OCI-M1 (cell line): ENCODE measurements around the gene SERBP1.

Source experiments
- DNase-seq: peaks from one replicate; lab custom pipeline; 2025; lab: John Stamatoyannopoulos, UW

Gene SERBP1

DNA sequence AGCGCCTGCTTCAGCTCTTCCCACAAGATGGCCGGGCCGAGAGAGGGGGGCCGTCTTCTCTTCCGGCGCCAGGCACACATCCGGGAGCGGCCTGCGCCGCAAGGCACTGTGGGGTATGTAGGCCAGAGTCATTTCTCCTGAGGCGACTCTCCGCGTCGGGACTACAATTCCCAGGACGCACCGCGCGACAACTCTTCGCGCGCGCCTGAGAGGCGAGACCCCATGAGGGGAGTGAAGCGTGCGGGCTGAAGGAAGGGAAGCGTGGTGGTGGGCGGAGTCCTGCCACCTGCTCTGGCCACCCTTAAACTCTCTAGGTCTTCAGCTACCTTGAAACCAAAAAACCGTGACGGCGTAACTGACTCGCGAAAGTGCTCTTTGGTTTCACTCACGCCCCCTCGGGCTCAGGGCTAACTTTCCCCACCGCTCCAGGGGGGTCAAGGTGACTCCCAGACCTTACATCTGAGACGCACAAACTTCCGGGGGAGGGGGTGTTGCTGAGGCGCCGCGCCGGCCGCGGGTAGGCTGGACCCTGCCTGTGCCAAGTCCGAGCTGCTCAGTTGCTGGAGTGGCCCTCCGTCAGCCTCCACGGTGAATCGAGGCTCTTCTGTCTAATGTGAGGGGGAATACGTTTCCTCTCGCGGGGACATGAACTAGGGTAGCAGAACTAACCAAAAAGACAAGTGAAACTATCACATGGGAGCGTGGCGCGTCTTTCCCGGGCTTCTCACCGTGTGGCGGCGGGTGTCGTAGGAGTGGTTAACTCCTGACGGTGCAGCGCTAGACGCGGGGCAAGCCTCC lies at the start of gene SERBP1:
Gene SERBP1, minus strand, starts transcription at position 45 of the 798 bp plus-strand sequence. CDS start 102 bp downstream, outside the sequence.
- DNase-seq = peak; percentile 99

DNA sequence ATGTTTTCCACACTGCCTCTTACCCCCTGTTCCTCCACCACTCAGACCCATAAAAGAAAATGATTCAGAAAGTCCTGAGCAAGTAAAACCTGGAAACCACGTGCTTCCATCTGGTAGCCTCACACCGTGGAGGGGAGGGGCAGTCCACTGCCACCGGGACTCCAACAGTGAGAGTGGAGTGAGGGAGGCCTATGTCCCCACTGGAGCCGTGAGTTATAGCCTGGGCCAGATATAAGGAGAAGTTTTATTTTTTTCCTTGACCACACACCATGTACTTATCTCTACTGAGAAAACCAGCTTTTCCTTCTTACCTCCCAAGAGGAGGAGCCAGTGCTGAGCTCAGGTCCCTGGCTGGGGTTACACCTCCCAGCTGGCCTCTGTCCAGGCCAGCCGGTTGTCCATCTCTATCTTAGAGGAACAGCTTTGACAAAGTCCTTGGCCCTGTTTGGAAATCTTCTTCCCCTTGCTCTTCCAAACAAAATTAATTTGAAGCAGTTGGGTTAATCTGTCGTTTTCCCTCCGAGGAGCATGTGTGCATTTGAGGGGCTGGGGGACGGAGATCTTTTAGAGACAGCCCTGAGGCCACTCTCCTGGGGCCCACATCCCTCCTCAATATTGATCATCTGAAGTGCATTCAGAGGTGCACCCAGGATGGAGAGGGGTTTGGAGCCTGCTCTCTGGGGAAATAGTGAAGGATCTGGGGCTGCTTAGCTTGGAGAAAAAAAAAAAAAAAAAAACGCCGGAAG lies 49.1 kb upstream of the SERBP1 start:
- peak; percentile 95 for DNase-seq

GRCh38 chr1:67476906-67477305 lies 46.7 kb upstream of the SERBP1 start:
- DNase-seq = no peak

GRCh38 chr1:67476006-67476482 lies 45.8 kb upstream of the SERBP1 start:
- no peak for DNase-seq

- no peak for DNase-seq
Measured at GRCh38 chr1:67472056-67472455, 41.9 kb upstream of the SERBP1 start.

DNA sequence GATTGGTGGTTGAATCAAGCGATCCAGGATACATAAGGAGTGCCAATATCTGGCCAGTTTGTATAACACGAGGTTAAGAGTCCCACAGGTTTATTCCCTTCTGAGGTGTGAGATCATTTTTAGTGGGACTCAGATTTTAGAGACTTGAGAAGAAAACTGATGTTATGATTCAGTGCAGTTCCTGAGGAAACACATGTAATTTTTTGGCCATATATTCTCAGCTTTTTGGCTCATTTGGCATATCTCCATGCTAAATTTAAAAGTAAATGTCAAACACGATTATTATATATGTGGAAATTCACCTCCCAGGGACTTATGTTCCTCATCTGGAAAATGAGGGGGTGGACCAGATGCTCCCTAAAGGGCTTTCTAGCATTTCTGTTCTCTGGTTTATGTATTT lies 39.2 kb upstream of the SERBP1 start:
- no peak for DNase-seq

DNA sequence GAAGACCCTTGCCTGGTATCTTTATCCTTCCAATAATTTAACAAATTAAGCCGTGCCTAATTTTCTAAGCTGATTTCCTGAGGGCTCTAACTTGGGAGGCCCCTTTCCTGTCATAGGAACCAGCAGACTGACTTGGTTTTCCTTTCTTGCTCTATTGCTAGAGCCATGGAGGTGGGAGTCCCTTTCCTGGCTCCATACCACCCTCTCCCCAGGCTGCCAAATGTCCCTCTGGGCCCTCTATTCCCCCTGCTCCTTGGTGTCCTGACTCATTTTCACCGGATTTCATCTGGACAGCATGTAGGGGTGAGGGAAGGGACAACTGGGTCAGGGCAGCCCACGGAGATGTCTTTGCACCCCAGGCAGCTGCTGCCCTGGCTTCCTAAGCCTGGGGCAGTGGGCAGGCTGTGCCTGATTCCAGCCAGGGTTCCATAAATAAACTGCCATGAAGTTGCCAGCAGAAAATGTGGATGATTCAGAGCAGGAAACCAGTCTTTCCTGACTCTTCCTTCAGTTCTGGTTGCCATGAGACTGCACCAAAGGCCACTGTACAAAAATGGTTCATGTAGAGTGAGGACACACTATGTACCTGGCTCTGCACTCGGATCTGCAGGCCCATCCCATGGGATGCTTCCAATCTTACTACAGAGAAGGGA lies 38.0 kb upstream of the SERBP1 start:
- no peak for DNase-seq

DNA sequence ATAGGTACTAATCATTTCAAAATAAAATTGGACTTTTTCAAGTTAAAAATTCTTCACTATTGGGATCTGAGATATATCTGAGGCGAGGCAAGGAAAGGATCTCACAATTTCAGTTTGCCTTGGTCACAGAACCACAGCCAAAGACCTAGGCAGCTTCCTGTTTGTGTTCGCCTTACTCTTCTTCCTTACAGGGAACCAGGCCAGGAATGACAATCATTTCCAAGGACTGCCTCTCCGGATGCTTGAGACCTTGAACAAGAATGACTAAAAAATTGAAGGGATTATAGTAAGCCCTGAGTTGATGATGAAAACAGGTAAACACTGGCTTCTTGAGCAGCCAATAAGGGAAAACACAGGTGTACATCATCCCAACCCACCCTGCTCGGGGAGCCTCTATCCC lies 35.2 kb upstream of the SERBP1 start:
- no peak for DNase-seq

GRCh38 chr1:67464746-67465145 lies 34.5 kb upstream of the SERBP1 start:
- DNase-seq = no peak

DNA sequence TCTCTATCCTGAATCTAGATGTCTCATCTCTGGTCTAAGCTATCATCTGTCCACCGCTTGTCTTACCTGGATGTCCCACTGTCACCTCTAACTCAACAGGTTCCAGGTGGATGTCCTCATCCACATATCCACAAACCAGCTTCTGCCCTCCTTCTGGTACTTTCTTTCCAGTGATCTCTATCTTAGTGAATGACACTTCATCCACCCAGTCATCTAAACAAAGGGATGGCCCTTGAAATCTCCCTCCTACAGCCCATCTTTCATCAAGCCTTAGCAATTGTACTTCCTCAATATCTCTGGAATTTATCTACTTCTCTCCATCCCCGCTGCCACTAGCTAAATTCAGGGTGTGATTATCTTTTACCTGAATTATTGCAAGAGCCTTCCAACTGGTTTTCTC lies 33.9 kb upstream of the SERBP1 start:
- DNase-seq = no peak

DNA sequence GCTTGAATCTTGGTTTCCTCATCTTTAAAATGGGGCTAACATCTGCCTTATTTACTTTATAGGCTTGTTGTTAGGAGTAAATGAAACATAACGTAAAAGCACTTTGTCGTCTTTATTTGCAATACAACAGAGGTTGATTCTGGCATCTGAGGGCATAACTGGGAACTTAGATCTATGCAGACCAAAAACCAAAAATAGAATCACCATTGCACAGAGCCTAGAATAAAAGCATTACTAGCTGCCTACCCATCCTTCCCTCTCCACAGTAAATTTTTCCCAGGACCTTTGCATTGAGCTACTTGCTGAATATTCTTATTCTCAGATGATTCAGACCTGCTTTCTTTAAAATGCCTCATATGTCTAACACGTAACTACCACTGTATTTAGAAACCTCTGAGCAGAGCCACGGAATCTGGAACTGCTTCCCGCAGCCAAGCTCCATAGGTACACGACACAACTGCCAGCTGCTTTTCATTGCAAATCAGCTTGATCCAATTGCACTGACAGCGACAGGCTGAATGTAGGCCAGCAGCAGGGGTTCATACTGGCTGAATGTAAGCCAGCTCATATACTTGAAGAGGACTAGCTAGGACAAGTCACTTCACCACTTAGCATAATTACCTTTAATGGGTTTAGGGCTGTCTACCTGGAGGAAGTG lies 33.2 kb upstream of the SERBP1 start:
- no peak for DNase-seq

DNA sequence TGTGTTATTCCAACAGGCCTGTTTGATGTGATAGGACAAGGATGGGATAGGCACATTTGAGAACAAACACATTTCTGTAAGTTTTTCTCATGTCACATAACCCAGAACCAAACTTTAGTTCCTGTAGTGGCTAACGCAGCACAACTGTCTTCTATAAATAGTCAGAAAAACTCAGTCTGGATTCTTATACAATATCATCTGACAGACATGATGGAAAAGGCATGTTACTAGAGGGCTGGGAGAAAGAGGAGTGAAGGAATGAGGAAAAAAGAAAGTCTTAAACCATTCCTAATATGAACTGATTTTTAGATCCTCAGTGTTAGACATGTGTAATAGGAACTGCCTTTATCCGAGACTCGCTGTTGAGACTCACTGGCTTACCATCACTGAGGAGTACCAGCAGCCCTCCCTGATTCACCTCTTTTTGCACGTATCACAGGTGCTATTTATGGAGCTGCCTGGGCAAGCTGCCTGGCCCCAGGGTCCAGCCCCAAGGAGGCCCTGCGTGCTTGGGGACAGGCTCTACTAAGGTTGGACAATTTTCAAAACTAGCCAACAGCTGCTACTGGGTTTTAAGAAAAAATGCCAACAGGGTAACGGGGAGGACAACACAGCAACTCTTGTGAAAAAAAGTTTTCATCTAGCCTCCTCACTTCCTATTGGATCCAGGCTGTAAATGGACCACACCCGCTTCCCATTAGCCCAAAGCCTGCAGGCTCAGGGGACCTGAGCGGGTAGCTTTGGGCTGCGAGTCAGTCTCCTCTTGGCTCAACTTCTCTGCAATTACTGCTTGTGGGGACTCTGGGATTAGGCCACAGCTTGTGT lies 30.7 kb upstream of the SERBP1 start:
- DNase-seq = no peak

- no peak for DNase-seq
Measured at GRCh38 chr1:67459068-67459467, 28.9 kb upstream of the SERBP1 start.

DNA sequence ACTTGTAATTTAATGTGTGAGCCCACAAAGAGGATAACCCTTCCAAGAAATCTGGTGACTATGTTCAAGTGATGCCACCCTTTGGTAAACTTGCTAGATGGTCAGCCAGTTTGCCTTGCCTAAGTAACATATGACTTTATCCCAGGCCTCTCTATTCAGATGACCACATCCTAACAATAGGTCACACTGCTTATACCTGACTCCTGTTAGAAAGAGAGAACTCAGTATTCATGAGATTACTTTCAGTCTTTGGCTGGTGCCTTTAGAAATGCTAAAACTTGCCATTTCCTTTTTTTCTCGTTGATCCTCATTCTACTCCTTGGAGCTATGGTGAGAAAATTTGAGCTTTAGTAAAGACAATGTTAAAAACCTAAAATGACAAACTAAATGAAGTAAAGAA lies 28.5 kb upstream of the SERBP1 start:
- no peak for DNase-seq

- no peak for DNase-seq
Measured at GRCh38 chr1:67457247-67457646, 27.0 kb upstream of the SERBP1 start.

DNA sequence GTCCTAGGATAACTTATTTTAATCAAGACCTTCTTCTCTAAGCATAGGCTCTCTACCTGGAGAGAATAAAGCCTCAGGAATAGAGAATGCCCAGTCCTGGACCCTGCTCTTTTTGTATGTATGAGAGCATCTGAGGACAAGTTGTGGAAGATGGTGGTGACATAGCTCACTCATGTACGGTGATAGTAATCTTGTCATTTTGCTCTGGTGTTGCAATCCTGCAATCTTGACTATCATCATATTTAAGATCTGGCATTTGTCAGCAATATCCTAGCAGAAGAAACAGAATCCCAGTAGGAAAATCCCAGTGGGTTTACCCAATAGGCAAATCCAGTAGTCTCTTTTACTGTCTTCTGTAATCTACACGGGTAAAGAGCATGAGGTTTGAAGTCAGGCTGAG lies 21.6 kb upstream of the SERBP1 start:
- DNase-seq = no peak

GRCh38 chr1:67451356-67451755 lies 21.2 kb upstream of the SERBP1 start:
- peak; percentile 15 for DNase-seq

DNA sequence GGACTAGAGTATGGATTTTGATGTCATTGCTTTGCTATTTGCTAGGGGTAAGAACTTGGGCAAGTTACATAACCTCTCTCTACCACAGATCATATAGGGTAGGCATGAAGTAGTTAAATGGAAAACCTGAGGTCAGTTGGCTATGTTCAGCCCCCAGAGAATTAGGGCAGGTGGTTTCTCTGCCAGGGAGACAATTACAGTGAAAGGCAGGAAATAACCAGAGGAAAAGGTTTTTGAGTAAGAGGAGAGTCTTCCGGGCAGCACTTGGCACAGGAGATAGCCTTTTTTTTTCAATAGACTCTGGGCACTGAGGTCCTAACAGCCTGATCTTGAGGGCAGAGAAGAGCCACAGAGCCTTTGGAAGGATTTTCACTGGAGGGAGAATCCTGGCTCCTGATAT lies 16.7 kb upstream of the SERBP1 start:
- no peak for DNase-seq

DNA sequence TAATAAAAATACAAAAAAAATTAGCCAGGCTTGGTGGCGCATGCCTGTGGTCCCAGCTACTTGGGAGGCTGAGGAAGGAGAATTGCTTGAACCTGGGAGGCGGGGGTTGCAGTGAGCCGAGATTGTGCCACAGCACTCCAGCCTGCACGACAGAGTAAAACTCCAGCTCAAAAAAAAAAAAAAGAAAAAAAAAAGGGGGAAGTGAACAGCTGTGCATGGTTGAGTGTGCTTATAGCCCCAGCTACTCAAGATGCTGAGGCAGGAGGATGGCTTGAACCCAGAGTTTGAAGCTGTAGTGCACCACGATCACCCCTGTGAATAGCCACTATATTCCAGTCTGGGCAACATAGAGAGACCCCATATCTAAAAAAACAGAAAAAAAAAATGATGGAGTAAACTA lies 15.8 kb upstream of the SERBP1 start:
- peak; percentile 30 for DNase-seq

- no peak for DNase-seq
Measured at GRCh38 chr1:67441739-67442281, 11.6 kb upstream of the SERBP1 start.

GRCh38 chr1:67441183-67441582 lies 11.0 kb upstream of the SERBP1 start:
- DNase-seq = peak; percentile 82
